Sigmoid colon (tissue), 7 donors: ENCODE measurements around the gene CHPF. TPM values are rescaled to one million over a fixed set of nuclear protein-coding genes. Genes with fewer than 3 reads are reported as not detected.
A peak's percentile ranks its signal among the peaks of the same experiment; 100 is the strongest.

ENCODE experiments used
- DNase-seq: peaks from one replicate; pipeline ENCODE4 v3.0.0-alpha.2; 2019
- H3K27ac ChIP-seq, 4 donors: fragments of 200-600 bp; sonication (generic); one replicate each; pipeline ENCODE4 v1.5.1; 2016 to 2019; ENCODE audit warnings: mild to moderate bottlenecking in 1 of 4
- H3K27me3 ChIP-seq, 3 donors: fragments of 200-600 bp; sonication (generic); one replicate each; pipeline ENCODE4 v1.5.1; 2019; ENCODE audit warnings: mild to moderate bottlenecking in 1 of 3
- H3K36me3 ChIP-seq, 4 donors: fragments of 200-600 bp; sonication (generic); one replicate each; pipeline ENCODE4 v1.5.1; 2016 to 2019
- H3K4me1 ChIP-seq, 4 donors: fragments of 200-600 bp; sonication (generic); one replicate each; pipeline ENCODE4 v1.5.1; 2017 to 2019
- H3K4me3 ChIP-seq, 4 donors: fragments of 200-600 bp; sonication (generic); one replicate each; pipeline ENCODE4 v1.5.1; 2017 to 2019; ENCODE audit warnings: mild to moderate bottlenecking in 2 of 4, moderate library complexity in 1 of 4
- H3K9me3 ChIP-seq, 4 donors: fragments of 200-600 bp in 3 of 4; sonication (generic) in 3 of 4; one replicate each; pipeline versions ENCODE4 v1.5.1 to v1.6.1; 2013 to 2019
- EP300 ChIP-seq, 4 donors: sonication (generic); formaldehyde crosslinking; IDR thresholded peaks; one replicate each; pipeline ENCODE4 v1.6.1; 2017; ENCODE audit warnings: antibody characterized with exemption in 4 of 4
- POLR2A ChIP-seq, 2 donors: fragments of 450-650 bp; IDR thresholded peaks; one replicate each; pipeline ENCODE4 v1.6.1; 2016; ENCODE audit warnings: antibody characterized with exemption in 2 of 2, mild to moderate bottlenecking in 2 of 2, moderate library complexity in 2 of 2
- POLR2AphosphoS5 ChIP-seq, 4 donors: sonication (generic); formaldehyde crosslinking; IDR thresholded peaks; one replicate each; pipeline ENCODE4 v1.6.1; 2017; ENCODE audit warnings: antibody characterized with exemption in 4 of 4
- WGBS, 2 donors: extraction: QIAGEN DNeasy Blood & Tissue Kit; methylation state at CpG; one replicate each; pipeline ENCODE4 v1.1.7; 2013; 5-methylcytosine and 5-hydroxymethylcytosine counted together
- intact Hi-C: fragments of 100-400 bp; cut with DNase I; formaldehyde crosslinking; loops from one replicate; pipeline ENCODE4 v1.15.1; 2023
- polyA plus RNA-seq, 3 donors: library from polyadenylated mRNA; stranded (reverse); fragments of 200-250 nt; gene quantifications; one replicate each; pipeline ENCODE4 v1.2.3, GENCODE V29; 2013
- total RNA-seq, 4 donors: library from RNA; depleted of rRNA; stranded (reverse); fragments of >200 nt; gene quantifications; one replicate each; pipeline ENCODE4 v1.1.0, GENCODE V29; 2016
- TF ChIP-seq, protein P1 (sequence below), 4 experiments: fragments of 450-650 bp in 3 of 4; fragments of 200-600 bp in 1 of 4; IDR thresholded peaks; one replicate each; pipeline ENCODE4 v1.5.1; 2016 to 2019; ENCODE audit warnings: antibody characterized with exemption in 4 of 4, mild to moderate bottlenecking in 3 of 4, moderate library complexity in 2 of 4
- donor health status: healthy with polysubstance abuse.
- donor health status: Bipolar disorder and iron deficiency.
- donor health status: healthy.

The CHPF gene
- total and polyA plus RNA-seq, 7 donors = 5.5 to 39.1 (median 21.3) TPM

DNA sequence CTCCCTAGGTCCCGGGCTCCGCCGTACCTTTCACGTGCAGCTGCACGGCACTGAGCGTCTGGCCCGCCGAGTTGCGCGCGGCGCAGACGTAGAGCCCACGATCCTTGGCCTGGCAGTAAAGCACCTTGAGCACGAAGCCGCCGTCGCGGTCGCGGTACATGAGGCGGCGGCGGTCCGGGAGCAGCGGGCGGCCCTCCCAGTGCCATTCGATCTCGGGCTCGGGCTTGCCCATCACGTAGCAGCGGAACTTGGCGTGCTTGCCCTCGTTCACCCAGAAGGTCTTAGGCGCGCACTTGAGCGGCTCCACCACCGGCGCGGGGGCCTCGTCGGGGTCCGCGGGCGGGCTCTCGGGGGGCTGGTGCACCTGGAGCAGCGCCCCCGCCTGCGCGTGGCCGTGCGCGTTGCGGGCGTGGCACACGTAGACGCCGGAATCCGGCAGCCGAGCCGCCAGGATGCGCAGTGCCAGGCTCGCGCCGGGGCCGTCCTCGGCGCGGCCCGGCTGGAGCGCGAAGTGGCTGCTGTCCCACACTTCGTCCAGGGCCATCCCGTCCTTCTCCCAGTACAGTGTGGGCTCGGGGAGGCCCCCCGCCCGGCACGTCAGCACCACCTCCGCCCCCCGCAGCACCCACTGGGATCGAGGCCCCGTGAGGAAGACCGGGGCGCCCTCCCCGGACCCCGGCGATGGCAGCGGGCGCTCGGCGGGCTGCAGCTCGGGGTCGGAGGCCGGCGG lies 26.8 kb upstream of the CHPF start:
- H3K9me3 ChIP-seq = no peaks in the 10 kb centered on the region
- TF ChIP-seq, protein P1, sequence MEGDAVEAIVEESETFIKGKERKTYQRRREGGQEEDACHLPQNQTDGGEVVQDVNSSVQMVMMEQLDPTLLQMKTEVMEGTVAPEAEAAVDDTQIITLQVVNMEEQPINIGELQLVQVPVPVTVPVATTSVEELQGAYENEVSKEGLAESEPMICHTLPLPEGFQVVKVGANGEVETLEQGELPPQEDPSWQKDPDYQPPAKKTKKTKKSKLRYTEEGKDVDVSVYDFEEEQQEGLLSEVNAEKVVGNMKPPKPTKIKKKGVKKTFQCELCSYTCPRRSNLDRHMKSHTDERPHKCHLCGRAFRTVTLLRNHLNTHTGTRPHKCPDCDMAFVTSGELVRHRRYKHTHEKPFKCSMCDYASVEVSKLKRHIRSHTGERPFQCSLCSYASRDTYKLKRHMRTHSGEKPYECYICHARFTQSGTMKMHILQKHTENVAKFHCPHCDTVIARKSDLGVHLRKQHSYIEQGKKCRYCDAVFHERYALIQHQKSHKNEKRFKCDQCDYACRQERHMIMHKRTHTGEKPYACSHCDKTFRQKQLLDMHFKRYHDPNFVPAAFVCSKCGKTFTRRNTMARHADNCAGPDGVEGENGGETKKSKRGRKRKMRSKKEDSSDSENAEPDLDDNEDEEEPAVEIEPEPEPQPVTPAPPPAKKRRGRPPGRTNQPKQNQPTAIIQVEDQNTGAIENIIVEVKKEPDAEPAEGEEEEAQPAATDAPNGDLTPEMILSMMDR (IDR thresholded peaks at IDR 0.05) = no peak
- TF ChIP-seq POLR2A (IDR thresholded peaks at IDR 0.05) = no peak
- TF ChIP-seq POLR2AphosphoS5 (IDR thresholded peaks at IDR 0.05) = peak; percentile 28 to 57 (median 48)
- peaks cover 0 to 4% (median 0%) of the 10 kb centered on the region in 3 donors for H3K27me3 ChIP-seq
- no peak for DNase-seq
- peaks cover 0 to 7% (median 0%) of the 10 kb centered on the region in 4 donors for H3K36me3 ChIP-seq
- peaks cover 0 to 15% (median 13%) of the 10 kb centered on the region in 4 donors for H3K4me1 ChIP-seq
- intact Hi-C loops = loop anchor here (2.0 kb wide), 1 partner anchor 72 kb away; no protein-coding TSS in a partner anchor
- 17 to 20% methylated on average over 95 of the region's 95 CpGs for WGBS, 2 donors
- peak overlapping the region; percentile 66 to 69 (median 68) for H3K4me3 ChIP-seq
- peak overlapping the region; percentile 86 to 91 (median 88) for H3K27ac ChIP-seq

DNA sequence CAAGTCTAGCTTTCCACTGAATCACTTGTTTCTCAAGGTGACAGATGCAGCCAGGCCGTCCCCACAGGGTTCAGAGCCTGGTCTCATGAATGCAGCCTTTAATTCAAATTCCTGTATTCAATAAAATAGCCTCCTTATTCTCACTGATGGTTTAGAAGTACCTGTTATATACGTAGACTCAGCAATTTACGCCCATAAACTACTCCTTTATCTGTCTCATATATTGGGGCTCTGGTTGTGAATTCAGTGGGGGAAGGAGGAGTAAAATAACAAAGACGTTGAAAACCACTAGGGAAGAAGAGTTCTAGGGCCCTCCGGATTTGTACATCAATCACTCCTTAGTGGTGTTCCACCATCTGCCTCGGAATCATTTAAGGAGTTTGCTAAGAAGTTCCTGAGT lies 26.0 kb upstream of the CHPF start:
- H3K27me3 ChIP-seq = no peaks in the 10 kb centered on the region
- intact Hi-C loops = loop anchor here (2.0 kb wide), 1 partner anchor 73 kb away; no protein-coding TSS in a partner anchor
- H3K9me3 ChIP-seq = no peaks in the 10 kb centered on the region
- 91 to 93% methylated on average over 6 of the region's 6 CpGs for WGBS, 2 donors
- H3K27ac ChIP-seq = peak overlapping the region in 3 of 4 donors; percentile 87 to 91 (median 88)
- TF ChIP-seq POLR2A (IDR thresholded peaks at IDR 0.05) (no peak), POLR2AphosphoS5 (IDR thresholded peaks at IDR 0.05) (no peak), EP300 (IDR thresholded peaks at IDR 0.05) (no peak)
- TF ChIP-seq, protein P1 (IDR thresholded peaks at IDR 0.05) = no peak
- DNase-seq = no peak
- peaks cover 0 to 15% (median 13%) of the 10 kb centered on the region in 4 donors for H3K4me1 ChIP-seq
- H3K36me3 ChIP-seq = peaks cover 0 to 11% (median 0%) of the 10 kb centered on the region in 4 donors
- peak overlapping the region in 2 of 4 donors; percentile 66 for H3K4me3 ChIP-seq

DNA sequence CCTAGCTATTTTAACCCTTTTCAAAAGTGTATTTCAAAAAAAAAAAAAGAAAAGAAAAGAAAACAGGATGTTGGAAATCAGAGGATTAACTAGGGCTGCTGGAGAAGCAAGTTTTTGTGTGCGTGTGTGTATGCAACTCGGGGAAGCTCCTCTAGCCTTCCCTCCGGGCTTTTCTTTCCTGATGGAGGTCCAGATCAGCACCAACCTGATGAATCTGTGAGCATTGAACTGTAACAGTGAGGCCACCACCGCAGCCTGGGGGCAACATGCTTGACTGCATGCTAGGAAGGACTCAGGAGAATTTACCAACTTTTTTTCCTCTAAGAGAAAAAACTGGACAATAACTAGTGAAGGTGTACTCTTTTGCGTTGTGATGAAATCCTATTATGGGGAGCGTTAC lies 25.4 kb upstream of the CHPF start:
- no peak for DNase-seq
- Histone ChIP-seq H3K36me3 (peaks cover 0 to 17% (median under 1%) of the 10 kb centered on the region in 4 donors), H3K27me3 (no peaks in the 10 kb centered on the region), H3K9me3 (no peaks in the 10 kb centered on the region), H3K27ac (no peak overlapping the region), H3K4me1 (peaks cover 0 to 15% (median 13%) of the 10 kb centered on the region in 4 donors), H3K4me3 (no peak overlapping the region)
- TF ChIP-seq EP300 (IDR thresholded peaks at IDR 0.05) (no peak), POLR2A (IDR thresholded peaks at IDR 0.05) (no peak), POLR2AphosphoS5 (IDR thresholded peaks at IDR 0.05) (no peak)
- TF ChIP-seq, protein P1 (IDR thresholded peaks at IDR 0.05) = no peak
- 92 to 93% methylated on average over 6 of the region's 6 CpGs for WGBS, 2 donors
- intact Hi-C loops = no loop called here

DNA sequence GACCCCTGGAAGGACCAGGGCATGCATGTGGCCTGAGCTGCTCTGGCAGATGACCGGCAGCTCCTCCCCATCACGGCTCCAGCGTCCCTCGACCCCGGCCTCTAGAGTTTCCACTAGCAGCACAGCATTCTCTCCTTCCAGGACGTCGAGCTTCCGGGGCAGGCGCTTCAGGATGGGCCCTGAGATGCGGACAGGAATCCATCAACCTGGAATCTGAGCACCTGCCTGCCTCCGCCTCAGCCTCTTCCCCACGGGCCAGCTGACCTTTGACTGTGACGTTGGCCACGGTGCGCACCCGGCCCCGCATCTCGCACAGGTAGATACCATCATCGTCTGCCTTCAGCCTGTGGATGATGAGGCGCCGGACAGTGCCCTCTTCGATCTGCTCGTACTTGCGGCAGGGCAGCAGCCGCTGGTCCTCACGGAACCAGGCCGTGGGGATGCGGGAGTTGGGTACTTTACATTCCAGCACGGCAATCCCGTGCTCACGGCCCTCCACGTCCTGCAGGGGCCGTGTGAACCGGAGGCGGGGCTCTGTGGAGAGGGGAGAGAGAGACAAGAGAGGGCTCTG lies 24.3 kb upstream of the CHPF start:
- intact Hi-C loops = no loop called here
- H3K9me3 ChIP-seq = no peaks in the 10 kb centered on the region
- peaks cover 0 to 15% (median 13%) of the 10 kb centered on the region in 4 donors for H3K4me1 ChIP-seq
- no peak for DNase-seq
- TF ChIP-seq, protein P1 (IDR thresholded peaks at IDR 0.05) = no peak
- no peak for TF ChIP-seq POLR2A (IDR thresholded peaks at IDR 0.05)
- TF ChIP-seq POLR2AphosphoS5 (IDR thresholded peaks at IDR 0.05) = no peak
- no peak for TF ChIP-seq EP300 (IDR thresholded peaks at IDR 0.05)
- H3K36me3 ChIP-seq = peaks cover 0 to 28% (median 2%) of the 10 kb centered on the region in 4 donors
- no peaks in the 10 kb centered on the region for H3K27me3 ChIP-seq
- H3K4me3 ChIP-seq = no peak overlapping the region
- H3K27ac ChIP-seq = no peak overlapping the region
- WGBS, 2 donors = 93% methylated on average over 35 of the region's 35 CpGs
